HG03103 (cell line): ENCODE results near the gene ANKRD18A.
"Not testable (repeated sequence)": the region's sequence is repeated elsewhere in the genome, so short reads cannot be mapped to it uniquely, and the experiment has no call there.

ENCODE experiments used
- ATAC-seq: cut with Tn5 transposase; IDR thresholded peaks from one replicate; pipeline ENCODE4 v1.9.1; 2021; ENCODE audit warnings: low read depth; ENCODE audit not compliant: unreplicated experiment

Gene ANKRD18A

DNA sequence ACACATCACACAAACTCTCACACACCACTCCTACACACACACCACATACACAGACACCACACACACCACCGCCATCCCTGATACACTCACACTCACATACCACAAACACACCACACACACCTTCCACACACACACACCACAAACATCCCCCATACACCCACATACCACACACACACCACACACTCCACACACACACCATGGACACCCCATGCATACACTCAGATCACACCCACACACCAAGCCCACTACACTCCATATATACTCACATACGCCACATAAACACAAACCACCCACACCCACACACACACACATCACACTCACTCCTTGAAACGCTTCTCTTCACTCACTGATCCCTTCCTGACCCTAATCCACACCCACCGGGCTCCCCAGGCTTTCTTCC is 9.1 kb upstream of the ANKRD18A start:
- no peak for ATAC-seq

DNA sequence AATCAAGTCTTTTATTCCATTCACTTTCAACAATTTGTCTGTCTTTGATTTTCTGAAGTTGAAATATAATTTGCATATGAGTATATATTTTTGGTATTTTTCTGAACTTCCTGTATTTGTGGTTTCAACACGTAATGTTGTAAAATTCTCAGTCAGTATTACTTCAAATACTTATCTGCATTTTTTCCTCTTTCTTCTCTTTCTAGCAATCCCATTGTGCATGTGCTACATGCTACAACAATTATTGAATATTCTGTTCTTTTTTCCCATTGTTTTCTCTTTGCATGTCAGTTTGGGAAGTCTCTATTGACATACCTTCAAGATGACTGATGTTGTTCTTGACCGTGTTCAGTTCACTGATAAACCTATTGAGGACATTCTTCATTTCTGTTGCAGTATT is 5.6 kb upstream of the ANKRD18A start:
- no peak for ATAC-seq

DNA sequence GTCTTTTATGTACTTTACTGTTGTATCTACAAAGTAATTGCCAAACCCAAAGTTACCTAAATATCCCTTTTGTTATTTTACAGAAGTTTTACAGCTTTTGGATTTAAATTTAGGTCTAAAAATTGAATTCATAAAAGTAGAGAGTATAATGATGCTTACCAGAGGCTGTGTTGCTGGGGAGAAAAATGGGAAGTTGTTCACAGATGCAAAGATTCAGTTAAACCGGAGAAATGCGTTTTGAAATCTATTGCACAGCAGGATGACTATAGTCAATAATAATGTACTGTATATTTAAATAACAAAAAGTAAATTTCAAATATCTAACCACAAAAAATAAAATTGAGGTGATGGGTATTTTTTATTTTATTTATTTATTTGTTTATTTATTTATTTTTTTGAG is 2.6 kb upstream of the ANKRD18A start:
- no peak for ATAC-seq

DNA sequence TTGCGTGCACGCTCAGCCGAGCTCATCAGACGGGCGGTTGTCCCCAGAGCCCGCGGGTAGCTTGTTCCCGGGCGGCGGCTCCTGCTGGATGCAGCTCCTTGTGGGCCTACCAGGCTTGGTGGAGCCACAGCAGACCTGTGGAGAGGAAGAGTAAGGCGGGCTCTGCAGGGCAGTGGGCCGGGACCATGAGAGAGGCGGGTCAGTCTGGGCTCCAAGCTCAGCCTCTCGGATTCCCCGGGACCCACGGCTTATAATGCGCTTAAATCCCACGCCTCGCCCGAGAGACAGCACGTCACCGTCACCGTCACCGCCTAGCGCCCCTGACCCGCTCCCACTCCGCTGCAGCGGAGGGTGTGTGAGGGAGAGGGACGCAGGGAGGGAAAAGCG is 1.9 kb upstream of the ANKRD18A start:
- ATAC-seq = no peak

DNA sequence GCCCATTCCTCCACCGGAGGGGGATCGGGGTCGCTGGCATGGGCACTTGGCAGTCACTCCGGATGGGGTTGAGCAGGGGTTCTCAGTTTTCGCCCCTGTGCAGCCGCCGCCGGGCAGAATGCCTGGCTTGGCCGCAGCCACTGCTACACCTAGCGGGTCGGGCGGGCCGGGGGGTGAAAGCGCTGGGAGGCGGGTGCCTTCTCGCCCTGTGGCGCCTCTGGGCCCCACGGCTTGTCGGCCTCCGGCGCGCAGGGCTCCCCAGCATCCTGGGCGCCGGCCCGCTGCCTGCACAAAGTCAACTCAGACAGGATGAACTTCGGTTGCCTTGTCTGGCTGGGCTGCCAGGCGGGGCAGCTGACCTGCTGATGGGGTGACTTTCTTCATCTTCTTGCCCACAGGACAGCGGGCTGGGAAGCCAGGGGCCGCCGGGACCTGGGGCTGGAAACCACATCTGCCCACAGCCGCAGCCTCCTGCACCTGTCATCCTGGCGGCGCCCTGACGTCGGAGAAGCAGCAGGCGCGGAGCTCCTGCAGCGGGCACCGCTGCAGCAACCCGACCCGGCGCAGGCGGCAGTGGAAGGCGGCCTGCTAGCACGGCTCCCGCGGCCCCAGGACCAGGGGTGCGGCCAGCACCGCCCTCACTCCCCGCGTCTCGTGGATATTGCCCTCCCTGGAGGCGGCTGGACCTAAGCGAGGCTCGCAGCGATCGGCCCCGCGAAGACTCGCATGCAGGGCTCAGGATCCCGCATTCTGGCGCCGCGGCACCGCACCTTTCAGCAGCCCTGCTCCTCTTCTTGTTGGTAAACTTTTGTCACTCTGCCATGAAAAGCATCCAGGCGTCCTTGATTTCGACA is 1.3 kb upstream of the ANKRD18A start:
- peak; percentile 40 for ATAC-seq

DNA sequence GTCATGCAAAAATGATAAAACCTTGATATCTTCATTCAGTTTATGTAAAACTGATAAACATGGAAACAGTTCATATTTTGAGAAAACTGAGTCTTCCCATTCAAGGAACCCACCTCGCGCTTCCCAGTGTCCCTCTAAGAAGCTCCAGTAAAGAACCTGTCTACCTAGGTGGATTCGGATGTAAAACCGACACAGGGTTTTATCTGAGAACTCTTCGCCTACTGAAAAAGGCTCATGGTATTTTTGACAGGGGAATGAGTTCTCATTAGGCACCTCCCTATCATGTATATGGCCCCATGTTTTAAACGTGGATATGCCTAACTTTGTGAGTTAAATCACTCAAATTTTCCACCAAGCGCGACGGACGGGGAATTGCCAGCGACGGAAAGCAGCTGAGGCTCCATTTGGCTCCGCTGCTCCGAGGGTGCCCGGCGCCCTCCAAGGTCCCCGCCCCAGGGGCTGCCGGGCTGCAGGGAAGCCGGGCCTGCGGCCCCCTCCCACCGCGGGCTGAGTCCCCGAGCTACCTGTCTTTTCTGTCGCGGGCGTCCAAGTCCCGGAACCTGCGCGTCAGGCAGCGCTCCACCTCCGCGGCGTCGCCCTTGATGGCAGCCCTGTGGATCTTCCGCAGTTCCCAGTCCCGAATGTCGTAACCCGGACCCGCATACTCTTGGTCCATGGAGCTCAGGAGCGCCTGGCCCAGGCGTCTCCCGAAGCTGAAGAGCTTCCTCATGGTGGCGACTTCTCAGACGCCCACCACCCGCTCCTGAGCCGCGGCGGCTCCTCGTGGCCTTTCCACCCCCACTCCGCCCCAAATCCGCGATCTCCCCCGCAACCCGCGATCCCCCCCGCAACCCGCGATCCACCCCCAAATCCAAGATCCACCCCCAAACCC is 594 bp downstream of the ANKRD18A start:
- no peak for ATAC-seq

DNA sequence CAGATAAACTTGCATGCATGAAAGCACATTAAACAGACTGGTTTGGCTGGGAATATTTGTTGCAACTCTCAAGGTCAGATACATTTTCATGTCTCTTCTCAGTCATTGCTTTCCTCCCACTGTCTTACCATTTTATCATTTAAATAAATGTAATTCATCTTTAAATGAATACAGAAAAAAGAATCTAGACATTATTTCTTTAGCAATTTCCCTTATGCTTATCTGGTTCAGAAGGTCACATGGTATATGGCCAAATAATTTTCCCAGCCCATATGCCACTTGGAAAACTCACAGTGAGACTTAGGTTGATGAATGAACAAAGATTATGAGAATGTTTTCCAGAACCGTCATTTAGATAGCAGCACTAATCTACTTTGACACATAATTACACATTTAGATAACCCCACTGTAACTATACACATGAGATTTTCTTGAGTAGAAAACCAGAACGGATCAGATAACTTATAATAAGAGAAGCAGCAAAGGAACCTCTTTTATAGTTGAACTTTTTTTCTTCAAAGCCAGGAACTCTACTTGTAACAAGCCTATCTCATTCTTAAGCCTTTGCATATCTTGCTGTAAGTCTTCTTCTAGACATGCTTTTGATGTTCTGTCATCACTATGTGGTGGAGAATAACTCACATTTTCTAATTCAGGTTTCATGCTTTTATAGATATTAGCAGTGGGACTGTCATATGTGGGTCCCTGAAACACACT is 22.2 kb downstream of the ANKRD18A start:
- not testable (repeated sequence) for ATAC-seq

DNA sequence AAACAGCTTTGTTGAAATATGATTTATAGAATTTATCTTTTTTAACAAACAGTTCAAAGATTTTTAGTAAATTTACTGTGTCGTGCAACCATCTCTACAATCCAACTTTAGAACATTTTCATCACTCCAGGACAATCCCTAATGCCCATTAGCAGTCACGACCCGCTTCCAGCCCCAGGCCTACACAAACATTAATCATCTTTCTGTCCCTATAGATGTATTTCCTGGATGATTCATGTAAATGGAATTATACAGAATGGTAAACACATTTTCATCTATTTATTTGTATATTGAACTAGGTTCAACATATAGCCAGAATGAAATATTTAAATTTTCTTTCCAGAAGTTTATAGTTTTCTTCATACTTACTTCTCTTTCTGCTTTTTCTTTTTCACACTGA is 25.3 kb downstream of the ANKRD18A start:
- not testable (repeated sequence) for ATAC-seq

DNA sequence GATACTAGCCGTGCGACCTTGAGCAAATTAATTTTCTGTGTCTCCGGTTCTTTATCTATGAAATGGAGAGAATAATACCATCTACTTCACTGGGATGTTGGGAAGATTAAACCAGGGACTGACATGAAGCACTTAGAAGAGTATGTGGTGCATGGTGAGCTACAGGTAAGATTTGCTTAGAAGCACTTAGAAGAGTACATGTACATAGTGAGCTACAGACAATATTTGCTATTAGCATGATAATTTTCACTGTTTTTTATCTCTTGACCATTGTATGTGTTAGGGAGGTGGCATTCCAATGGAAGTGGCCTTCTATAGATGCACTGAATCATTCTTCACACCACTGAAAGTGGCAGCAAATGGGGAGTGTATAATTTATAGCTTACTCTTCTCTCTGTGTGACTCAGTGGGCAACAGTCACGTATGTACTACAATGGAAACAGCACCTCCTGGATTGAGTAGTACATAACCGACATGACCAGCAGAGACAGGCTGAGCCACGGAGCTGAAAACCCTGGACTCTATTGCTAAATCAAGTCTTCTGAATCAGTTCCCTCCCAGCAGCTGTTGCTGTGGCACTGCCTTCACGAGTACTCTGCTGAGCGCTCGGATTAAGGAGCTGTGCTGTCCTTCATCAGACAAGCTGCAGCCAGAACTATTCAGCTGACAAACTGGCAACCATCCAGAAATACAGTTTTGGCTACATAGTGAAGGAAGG is 28.9 kb downstream of the ANKRD18A start:
- not testable (repeated sequence) for ATAC-seq

DNA sequence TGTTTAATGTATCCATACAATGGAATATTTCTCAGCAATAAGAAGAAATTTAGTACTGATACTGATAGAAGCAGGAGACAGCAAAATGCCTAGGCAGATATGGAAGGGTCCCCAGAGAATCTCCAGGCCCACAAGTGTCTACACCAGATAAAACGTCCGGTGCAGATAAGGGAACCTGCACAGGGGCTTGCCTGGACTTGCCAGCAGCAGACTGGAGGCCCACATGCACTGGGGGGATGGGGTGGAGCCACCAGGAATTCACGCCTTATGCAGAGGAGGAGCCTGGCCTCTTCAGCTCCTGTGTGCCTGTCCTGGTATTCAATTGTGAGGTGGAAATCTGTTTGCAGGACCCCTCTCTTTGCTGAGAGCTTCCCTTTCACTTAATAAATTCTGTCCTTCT is 36.6 kb downstream of the ANKRD18A start:
- not testable (repeated sequence) for ATAC-seq

DNA sequence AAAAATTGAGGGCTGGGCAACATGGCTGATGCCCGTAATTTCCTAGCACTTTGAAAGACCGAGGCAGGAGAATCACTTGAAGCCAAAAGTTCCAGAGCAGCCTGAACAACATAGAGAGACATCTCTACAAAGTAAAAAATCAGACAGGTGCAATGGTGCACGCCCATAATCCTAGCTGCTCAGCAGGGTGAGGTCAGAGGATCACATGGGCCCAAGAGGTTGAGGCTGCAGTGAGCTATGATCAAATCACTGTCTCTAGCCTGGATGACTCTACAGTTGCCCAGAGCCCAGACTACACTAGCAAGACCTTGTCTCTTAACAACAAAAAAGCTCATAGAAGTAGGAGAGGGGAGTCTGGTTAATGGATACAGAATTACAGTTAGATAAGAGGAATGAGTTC is 40.3 kb downstream of the ANKRD18A start:
- ATAC-seq = not testable (repeated sequence)

DNA sequence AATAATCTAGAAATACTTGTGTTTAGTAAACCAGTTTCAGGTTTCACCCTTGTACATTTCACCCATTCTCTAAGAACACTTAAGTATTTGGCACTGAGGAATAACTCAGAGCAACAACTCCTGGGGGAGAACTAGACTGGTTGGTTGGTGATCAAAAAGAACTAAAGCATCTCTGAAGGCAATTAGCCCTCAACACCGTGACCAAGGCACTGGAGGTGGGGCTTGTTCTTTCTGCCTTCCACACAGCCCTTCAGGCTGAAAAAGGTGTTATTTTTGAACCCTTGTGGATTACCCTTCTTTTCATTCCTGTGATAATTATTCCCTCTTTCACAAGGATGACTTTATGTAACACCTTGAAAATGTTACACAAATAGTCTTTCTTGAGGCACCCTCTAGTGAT is 44.2 kb downstream of the ANKRD18A start:
- not testable (repeated sequence) for ATAC-seq

DNA sequence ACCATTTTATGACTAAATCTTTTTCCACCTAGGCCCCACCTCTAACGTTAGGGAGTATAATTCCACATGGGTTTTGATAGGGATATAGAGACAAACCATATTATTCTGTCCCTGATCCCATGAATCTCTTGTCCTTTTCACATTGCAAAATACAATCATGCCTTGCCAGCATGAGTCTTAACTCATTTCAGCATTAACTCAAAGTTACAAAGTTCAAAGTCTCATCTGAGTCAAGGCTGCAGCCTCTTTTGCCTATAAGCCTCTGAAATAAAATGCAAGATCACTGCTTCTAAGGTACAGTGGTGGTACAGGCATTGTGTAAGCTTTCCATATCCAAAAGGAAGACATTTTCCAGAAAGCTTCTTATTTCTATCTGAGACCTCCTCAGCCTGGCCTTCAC is 54.3 kb downstream of the ANKRD18A start:
- not testable (repeated sequence) for ATAC-seq

DNA sequence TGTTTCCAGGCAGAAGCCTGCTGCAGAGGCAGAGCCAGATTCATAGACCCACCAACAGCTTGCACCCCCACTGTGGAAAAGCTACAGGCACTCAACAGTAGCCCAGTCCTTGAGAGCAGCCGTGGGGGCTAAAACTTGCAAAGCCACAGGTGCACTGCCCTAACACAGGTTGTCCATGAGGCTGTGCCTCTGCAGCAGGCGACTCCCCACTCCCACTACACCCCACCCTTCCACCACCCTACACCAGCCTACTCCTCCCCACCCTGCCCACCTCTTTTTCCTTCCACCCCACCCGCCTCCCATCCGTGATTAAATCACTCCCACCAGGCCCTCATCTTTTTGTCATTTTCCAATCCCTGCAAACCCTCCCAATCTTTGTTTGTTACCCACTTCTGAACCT is 55.2 kb downstream of the ANKRD18A start:
- ATAC-seq = not testable (repeated sequence)

DNA sequence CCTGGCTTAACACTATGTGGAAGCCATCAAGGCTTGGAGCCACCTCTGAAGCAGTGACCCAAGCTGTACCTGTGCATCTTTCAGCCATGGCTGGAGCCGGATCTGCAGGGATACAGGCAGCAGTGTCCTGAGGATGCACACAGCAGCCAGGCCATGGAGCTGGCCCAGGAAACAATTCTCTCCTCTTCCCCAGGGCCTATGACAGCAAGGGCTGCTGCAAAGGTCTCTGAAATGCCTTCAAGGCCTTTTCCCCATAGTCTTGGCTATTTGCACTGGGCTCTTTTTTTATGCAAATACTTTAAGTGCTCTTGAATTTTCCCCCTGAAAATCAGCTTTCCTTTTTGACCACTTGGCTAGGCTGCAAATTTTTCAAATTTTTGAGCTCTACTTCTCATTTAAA is 56.5 kb downstream of the ANKRD18A start:
- not testable (repeated sequence) for ATAC-seq

DNA sequence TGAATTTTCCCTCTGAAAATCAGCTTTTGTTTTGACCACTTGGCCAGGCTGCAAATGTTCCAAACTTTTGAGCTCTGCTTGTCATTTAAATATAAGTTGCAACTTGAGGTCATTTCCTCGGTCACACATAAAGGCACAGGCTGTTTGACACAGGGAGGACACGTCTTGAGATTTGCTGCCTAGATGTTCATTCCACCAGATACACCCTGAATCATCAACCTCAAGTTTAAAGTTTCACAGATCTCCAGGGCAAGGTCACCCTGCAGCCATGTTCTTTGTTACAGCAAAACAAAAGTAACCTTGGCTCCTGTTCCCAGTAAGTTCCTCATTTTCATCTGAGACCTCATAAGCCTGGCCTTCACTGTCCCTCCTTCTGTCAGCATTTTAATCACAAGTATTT is 59.3 kb downstream of the ANKRD18A start:
- not testable (repeated sequence) for ATAC-seq

DNA sequence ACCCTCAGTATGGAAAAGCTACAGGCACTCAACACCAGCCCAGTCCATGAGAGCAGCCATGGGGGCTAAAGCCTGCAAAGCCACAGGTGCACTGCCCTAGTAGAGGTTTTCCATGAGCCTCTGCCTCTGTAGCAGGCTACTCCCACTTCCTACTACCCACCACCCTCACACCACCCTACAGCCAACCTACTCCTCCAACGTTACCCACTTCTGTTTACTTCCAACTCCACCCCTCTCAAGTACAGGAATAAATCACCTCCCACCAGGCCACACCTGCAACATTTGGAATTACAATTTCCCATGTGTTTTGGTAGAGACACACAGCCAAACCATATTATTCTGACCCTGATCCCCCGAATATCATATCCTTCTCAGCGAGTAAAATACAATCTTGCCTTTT is 61.2 kb downstream of the ANKRD18A start:
- not testable (repeated sequence) for ATAC-seq

DNA sequence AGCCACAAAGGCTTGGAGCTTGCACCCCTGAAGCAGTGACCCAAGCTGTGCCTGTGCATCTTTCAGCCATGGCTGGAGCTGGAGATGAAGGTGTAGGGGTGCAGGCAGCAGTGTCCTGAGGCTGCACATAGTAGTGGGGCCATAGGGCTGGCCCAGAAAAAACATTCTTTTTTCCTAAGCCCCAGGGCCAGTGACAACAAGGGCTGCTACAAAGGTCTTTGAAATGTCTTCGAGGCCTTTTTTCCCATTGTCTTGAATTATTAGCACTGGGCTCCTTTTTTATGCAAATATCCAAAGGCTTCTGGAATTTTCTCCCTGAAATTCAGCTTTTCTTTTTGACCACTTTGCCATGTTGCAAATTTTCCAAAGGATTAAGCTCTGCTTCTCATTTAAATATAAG is 62.6 kb downstream of the ANKRD18A start:
- ATAC-seq = not testable (repeated sequence)

DNA sequence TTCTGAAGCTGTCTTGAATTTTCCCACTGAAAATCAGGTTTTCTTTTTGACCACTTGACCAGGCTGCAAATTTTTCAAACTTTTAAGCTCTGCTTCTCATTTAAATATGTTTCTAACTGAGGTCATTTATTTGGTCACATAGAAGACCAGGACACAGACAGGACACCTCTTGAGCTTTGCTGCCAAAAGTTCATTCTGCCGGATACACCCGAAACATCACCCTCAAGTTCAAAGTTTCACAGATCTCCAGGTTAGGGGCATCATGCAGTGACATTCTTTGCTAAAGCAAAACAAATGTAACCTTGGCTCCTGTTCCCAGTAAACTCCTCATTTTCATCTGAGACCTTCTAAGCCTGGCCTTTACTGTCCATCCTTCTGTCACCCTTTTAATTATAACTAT is 65.4 kb downstream of the ANKRD18A start:
- ATAC-seq = not testable (repeated sequence)

DNA sequence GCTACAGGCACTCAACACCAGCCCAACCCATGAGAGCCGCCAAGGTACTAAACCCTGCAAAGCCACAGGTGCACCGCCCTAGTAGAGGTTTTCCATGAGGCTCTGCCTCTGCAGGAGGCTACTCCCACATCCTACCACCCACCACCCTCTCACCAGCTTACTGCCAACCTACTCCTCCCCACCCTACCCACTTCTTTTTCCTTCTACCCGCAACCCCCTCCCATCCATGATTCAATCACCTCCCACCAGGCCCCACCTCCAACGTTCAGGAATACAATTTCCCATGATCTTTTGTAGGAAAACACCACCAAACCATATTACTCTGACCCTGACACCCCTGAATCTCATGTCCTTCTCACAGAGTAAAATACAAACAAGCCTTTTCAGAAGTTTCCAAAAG is 67.4 kb downstream of the ANKRD18A start:
- ATAC-seq = not testable (repeated sequence)
